H9 (cell line): ENCODE measurements around the gene TRABD2B. TPM values are rescaled to one million over a fixed set of nuclear protein-coding genes. Genes with fewer than 3 reads are reported as not detected.

Source experiments
- DNase-seq: peaks from one replicate; pipeline ENCODE4 v3.0.0-alpha.2; 2017
- H2AFZ ChIP-seq: one replicate; pipeline ENCODE4 v1.6.1; 2013; ENCODE audit warnings: mild to moderate bottlenecking, low read length, control low read depth, moderate library complexity
- H2AK5ac ChIP-seq: 2 replicates; pipeline ENCODE4 v1.6.1; 2013; ENCODE audit warnings: low read length, control low read depth, mixed read lengths; ENCODE audit not compliant: insufficient read length
- H2BK120ac ChIP-seq: one replicate; pipeline ENCODE4 v1.6.1; 2013; ENCODE audit warnings: low read depth, mild to moderate bottlenecking, low read length, control low read depth, inconsistent platforms; ENCODE audit not compliant: poor library complexity, severe bottlenecking
- H2BK12ac ChIP-seq: 2 replicates; pipeline ENCODE4 v1.6.1; 2013; ENCODE audit warnings: low read length, control low read depth, mixed read lengths, low read depth; ENCODE audit not compliant: insufficient read length
- H2BK15ac ChIP-seq: 2 replicates; pipeline ENCODE4 v1.6.1; 2013; ENCODE audit warnings: low read depth, low read length, control low read depth
- H2BK20ac ChIP-seq: one replicate; pipeline ENCODE4 v1.6.1; 2013; ENCODE audit warnings: low read depth, mild to moderate bottlenecking, low read length, control low read depth, inconsistent platforms; ENCODE audit not compliant: poor library complexity, severe bottlenecking
- H2BK5ac ChIP-seq: 2 replicates; pipeline ENCODE4 v1.6.1; 2013; ENCODE audit warnings: low read length, control low read depth, mixed read lengths; ENCODE audit not compliant: insufficient read length
- H3K14ac ChIP-seq: 2 replicates; pipeline ENCODE4 v1.6.1; 2013; ENCODE audit warnings: low read length, control low read depth; ENCODE audit not compliant: insufficient read depth
- H3K18ac ChIP-seq: 2 replicates; pipeline ENCODE4 v1.6.1; 2013; ENCODE audit warnings: low read depth, mild to moderate bottlenecking, mixed read lengths, low read length, control low read depth; ENCODE audit not compliant: insufficient read length
- H3K23ac ChIP-seq: 2 replicates; pipeline ENCODE4 v1.6.1; 2013; ENCODE audit warnings: low read length, control low read depth, mixed read lengths, low read depth; ENCODE audit not compliant: insufficient read length
- H3K23me2 ChIP-seq: 2 replicates; pipeline ENCODE4 v1.6.1; 2013; ENCODE audit warnings: low read depth, mild to moderate bottlenecking, mixed read lengths, low read length, control low read depth; ENCODE audit not compliant: insufficient read length, poor library complexity, severe bottlenecking
- H3K27ac ChIP-seq: 2 replicates; pipeline ENCODE4 v1.5.1; 2013; ENCODE audit warnings: low read length, control low read depth, mixed read lengths, low read depth; ENCODE audit not compliant: insufficient read length
- H3K27me3 ChIP-seq: 2 replicates; pipeline ENCODE4 v1.6.1; 2013; ENCODE audit warnings: low read length, control low read depth, inconsistent platforms; ENCODE audit not compliant: insufficient read depth
- H3K4ac ChIP-seq: 2 replicates; pipeline ENCODE4 v1.6.1; 2013; ENCODE audit warnings: low read depth, mild to moderate bottlenecking, control low read depth, inconsistent platforms, low read length, moderate library complexity
- H3K4me1 ChIP-seq: 2 replicates; pipeline ENCODE4 v1.6.1; 2013; ENCODE audit warnings: low read length, control low read depth, inconsistent platforms; ENCODE audit not compliant: insufficient read depth
- H3K4me2 ChIP-seq: 2 replicates; pipeline ENCODE4 v1.6.1; 2013; ENCODE audit warnings: low read length, control low read depth, mixed read lengths; ENCODE audit not compliant: insufficient read length, insufficient read depth
- H3K56ac ChIP-seq: 2 replicates; pipeline ENCODE4 v1.6.1; 2013; ENCODE audit warnings: low read depth, mild to moderate bottlenecking, mixed read lengths, low read length, control low read depth; ENCODE audit not compliant: insufficient read length
- H3K79me1 ChIP-seq: 2 replicates; pipeline ENCODE4 v1.6.1; 2013; ENCODE audit warnings: low read depth, mild to moderate bottlenecking, moderate library complexity, low read length, control low read depth, inconsistent platforms; ENCODE audit not compliant: insufficient read depth, poor library complexity, severe bottlenecking
- H3K79me2 ChIP-seq: 2 replicates; pipeline ENCODE4 v1.6.1; 2013; ENCODE audit warnings: low read length, control low read depth, inconsistent platforms; ENCODE audit not compliant: insufficient read depth
- H3K9ac ChIP-seq: 2 replicates; pipeline ENCODE4 v1.6.1; 2013; ENCODE audit warnings: low read length, control low read depth, mixed read lengths; ENCODE audit not compliant: insufficient read length; ENCODE audit errors: extremely low read depth
- H3K9me3 ChIP-seq: one replicate; pipeline ENCODE4 v1.6.1; 2013; ENCODE audit warnings: low read depth, low read length, inconsistent platforms; ENCODE audit not compliant: control insufficient read depth
- H3T11ph ChIP-seq: one replicate; pipeline ENCODE4 v1.6.1; 2013; ENCODE audit warnings: mild to moderate bottlenecking, low read length, control low read depth, inconsistent platforms
- H4K20me1 ChIP-seq: one replicate; pipeline ENCODE4 v1.6.1; 2013; ENCODE audit not compliant: control insufficient read depth, insufficient read length, insufficient read depth
- H4K5ac ChIP-seq: 2 replicates; pipeline ENCODE4 v1.6.1; 2013; ENCODE audit warnings: low read depth, mild to moderate bottlenecking, mixed read lengths, low read length, control low read depth; ENCODE audit not compliant: insufficient read length
- H4K8ac ChIP-seq: replicated peaks from 2 replicates; pipeline ENCODE4 v1.6.1; 2013; ENCODE audit warnings: low read length, control low read depth, mixed read lengths, low read depth; ENCODE audit not compliant: insufficient read length
- H4K91ac ChIP-seq: 2 replicates; pipeline ENCODE4 v1.6.1; 2013; ENCODE audit warnings: low read depth, mild to moderate bottlenecking, moderate library complexity, mixed read lengths, low read length, control low read depth; ENCODE audit not compliant: insufficient read length
- H3K27ac Mint-ChIP-seq, 3 experiments: 2 replicates in 2 of 3; 3 replicates in 1 of 3; pipeline ENCODE4 v1.8.0; 2020 to 2021; ENCODE audit warnings: mixed read lengths in 3 of 3, mild to moderate bottlenecking in 1 of 3, moderate library complexity in 1 of 3
- H3K27me3 Mint-ChIP-seq: 2 replicates; pipeline ENCODE4 v1.8.0; 2021; ENCODE audit warnings: low read depth, mild to moderate bottlenecking, moderate library complexity, mixed read lengths
- H3K36me3 Mint-ChIP-seq, 3 experiments: 2 replicates in 2 of 3; 3 replicates in 1 of 3; pipeline ENCODE4 v1.8.0; 2020 to 2021; ENCODE audit warnings: low read depth in 3 of 3, mixed read lengths in 3 of 3; ENCODE audit not compliant: insufficient read depth in 1 of 3
- H3K4me1 Mint-ChIP-seq, 2 experiments: 2 replicates each; pipeline ENCODE4 v1.8.0; 2020; ENCODE audit warnings: mixed read lengths in 2 of 2
- H3K4me3 Mint-ChIP-seq, 2 experiments: 2 replicates in 1 of 2; 3 replicates in 1 of 2; pipeline ENCODE4 v1.8.0; 2020 to 2021; ENCODE audit warnings: mild to moderate bottlenecking in 2 of 2, mixed read lengths in 2 of 2, moderate library complexity in 1 of 2
- H3K9me3 Mint-ChIP-seq, 2 experiments: 2 replicates in 1 of 2; 3 replicates in 1 of 2; pipeline ENCODE4 v1.8.0; 2020; ENCODE audit warnings: mild to moderate bottlenecking in 2 of 2, mixed read lengths in 2 of 2, moderate library complexity in 1 of 2
- WGBS: extraction: QIAGEN DNeasy Blood & Tissue Kit; methylation state at CpG from one replicate; pipeline ENCODE4 v1.1.7; 2013; ENCODE audit warnings: missing lambda C conversion rate, low lambda C conversion rate, mixed read lengths; ENCODE audit not compliant: insufficient read length; ENCODE audit errors: extremely low coverage; 5-methylcytosine and 5-hydroxymethylcytosine counted together
- total RNA-seq: library from RNA; stranded (reverse); gene quantifications from 2 replicates; pipeline ENCODE4 v1.2.1, GENCODE V29; 2021
- TF ChIP-seq, protein P1 (sequence below): fragments of 200-600 bp; sonication (generic); conservative IDR thresholded peaks from 3 replicates; pipeline ENCODE4 v1.8.0; 2021; ENCODE audit warnings: antibody characterized with exemption, mild to moderate bottlenecking

Gene TRABD2B
- total RNA-seq, 1 experiment from 2014 or later = 2.3 TPM

DNA sequence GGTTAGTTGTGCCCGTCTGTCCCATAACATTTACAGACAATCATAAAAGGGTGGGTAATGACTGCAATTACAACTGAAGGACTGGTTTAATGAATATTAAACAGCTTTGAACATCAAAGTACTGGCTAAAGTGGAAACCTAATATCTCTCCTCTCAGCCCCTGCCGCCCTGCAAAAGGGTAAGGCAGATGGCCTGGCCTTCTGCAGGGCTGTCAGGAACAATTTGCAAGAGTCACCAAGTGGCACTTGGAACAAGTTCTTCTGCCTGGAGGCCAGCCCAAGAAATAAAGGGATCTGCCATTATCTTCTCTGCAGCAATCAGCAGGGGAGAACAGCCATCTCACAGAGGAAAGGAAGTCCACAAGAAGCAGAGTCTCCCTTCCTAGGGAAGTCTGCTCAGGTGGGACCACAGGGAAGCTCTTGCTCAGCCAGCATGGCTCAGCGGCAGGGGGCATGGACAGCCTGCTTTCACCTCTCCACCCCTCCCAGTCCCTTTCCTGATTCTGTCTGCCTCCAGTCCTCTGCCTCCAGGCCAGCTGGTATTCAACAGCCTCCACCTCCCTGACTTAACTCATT is 96.1 kb downstream of the TRABD2B start:
- H2BK5ac ChIP-seq = no peak overlapping the region
- no peak overlapping the region for H2BK20ac ChIP-seq
- no peak overlapping the region for H3K27ac ChIP-seq
- H3K4me1 ChIP-seq = peaks cover 13% of the 10 kb centered on the region
- no peak overlapping the region for H2AFZ ChIP-seq
- no peaks in the 10 kb centered on the region for H3K36me3 Mint-ChIP-seq
- H2AK5ac ChIP-seq = no peak overlapping the region
- no peak overlapping the region for H3K56ac ChIP-seq
- no peak for DNase-seq
- H3K23me2 ChIP-seq = no peaks in the 10 kb centered on the region
- H3K27me3 ChIP-seq = no peaks in the 10 kb centered on the region
- H2BK120ac ChIP-seq = no peak overlapping the region
- no peaks in the 10 kb centered on the region; the same call in 1 of the 2 replicates for H3K27me3 Mint-ChIP-seq
- H3K4me2 ChIP-seq = no peak overlapping the region
- H3K79me2 ChIP-seq = no peaks in the 10 kb centered on the region
- H3K4me3 Mint-ChIP-seq = no peak overlapping the region
- TF ChIP-seq, protein P1, sequence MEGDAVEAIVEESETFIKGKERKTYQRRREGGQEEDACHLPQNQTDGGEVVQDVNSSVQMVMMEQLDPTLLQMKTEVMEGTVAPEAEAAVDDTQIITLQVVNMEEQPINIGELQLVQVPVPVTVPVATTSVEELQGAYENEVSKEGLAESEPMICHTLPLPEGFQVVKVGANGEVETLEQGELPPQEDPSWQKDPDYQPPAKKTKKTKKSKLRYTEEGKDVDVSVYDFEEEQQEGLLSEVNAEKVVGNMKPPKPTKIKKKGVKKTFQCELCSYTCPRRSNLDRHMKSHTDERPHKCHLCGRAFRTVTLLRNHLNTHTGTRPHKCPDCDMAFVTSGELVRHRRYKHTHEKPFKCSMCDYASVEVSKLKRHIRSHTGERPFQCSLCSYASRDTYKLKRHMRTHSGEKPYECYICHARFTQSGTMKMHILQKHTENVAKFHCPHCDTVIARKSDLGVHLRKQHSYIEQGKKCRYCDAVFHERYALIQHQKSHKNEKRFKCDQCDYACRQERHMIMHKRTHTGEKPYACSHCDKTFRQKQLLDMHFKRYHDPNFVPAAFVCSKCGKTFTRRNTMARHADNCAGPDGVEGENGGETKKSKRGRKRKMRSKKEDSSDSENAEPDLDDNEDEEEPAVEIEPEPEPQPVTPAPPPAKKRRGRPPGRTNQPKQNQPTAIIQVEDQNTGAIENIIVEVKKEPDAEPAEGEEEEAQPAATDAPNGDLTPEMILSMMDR = no peak
- no CpG with 5 or more reads among the region's 3 CpGs for WGBS
- H3K4me1 Mint-ChIP-seq = peaks cover 60% of the 10 kb centered on the region in 2 experiments
- no peak overlapping the region for H3K14ac ChIP-seq
- H3K79me1 ChIP-seq = no peaks in the 10 kb centered on the region
- H3T11ph ChIP-seq = no peak overlapping the region
- H2BK12ac ChIP-seq = no peak overlapping the region
- no peak overlapping the region for H3K4ac ChIP-seq
- H3K9me3 Mint-ChIP-seq = no peaks in the 10 kb centered on the region
- no peak overlapping the region for H3K9ac ChIP-seq
- no peak overlapping the region for H3K27ac Mint-ChIP-seq
- no peaks in the 10 kb centered on the region for H3K9me3 ChIP-seq
- H4K91ac ChIP-seq = no peak overlapping the region
- no peak overlapping the region for H3K23ac ChIP-seq
- H2BK15ac ChIP-seq = no peak overlapping the region
- H4K20me1 ChIP-seq = no peaks in the 10 kb centered on the region
- H4K8ac ChIP-seq = no peak overlapping the region
- no peak overlapping the region for H4K5ac ChIP-seq
- no peak overlapping the region for H3K18ac ChIP-seq
